GM19467 (cell line): Measurements from ENCODE around the gene TPT1.

Experiments used
- ATAC-seq: cut with Tn5 transposase; IDR thresholded peaks from one replicate; pipeline ENCODE4 v1.9.1; 2021; ENCODE audit warnings: mild to moderate bottlenecking, moderate library complexity; ENCODE audit not compliant: unreplicated experiment

TPT1 gene

DNA sequence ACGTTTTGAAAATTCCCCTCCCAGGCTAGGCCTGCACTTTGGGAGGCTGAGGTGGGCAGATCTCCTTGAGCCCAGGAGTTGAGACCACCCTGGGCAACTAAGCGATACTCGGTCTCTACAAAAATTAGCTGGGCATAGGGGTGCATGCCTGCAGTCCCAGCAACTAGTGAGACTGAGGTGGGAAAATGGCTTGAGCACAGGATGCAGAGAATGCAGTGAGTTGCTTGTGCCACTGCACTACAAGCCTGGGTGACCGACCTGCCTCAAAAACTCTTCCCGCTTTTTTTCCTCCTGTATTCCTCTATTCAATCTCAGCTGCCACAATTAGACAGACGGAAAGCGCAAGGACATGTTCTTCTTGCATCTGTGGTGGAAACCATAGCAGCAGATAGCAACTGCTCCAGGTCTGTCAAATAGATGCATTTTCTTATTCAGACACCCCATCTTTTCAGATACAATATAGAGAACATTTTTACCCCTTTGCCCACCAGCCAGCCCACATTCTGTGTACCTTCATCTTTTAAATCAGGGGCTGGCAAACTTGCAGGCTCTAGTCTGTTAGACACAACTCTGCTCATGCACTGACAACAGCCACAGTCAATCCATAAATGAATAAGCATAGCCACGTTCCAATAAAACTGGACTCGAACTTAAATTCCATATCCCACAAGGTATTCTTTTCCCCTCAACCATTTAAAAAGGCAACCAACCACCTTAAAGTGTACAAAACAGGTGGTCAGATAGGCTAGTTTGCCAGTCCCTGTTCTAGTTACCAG, 4.8 kb downstream of the TPT1 start:
- ATAC-seq, result no peak

GRCh38 chr13:45335397-45336024, 5.5 kb downstream of the TPT1 start:
- ATAC-seq, result no peak

DNA sequence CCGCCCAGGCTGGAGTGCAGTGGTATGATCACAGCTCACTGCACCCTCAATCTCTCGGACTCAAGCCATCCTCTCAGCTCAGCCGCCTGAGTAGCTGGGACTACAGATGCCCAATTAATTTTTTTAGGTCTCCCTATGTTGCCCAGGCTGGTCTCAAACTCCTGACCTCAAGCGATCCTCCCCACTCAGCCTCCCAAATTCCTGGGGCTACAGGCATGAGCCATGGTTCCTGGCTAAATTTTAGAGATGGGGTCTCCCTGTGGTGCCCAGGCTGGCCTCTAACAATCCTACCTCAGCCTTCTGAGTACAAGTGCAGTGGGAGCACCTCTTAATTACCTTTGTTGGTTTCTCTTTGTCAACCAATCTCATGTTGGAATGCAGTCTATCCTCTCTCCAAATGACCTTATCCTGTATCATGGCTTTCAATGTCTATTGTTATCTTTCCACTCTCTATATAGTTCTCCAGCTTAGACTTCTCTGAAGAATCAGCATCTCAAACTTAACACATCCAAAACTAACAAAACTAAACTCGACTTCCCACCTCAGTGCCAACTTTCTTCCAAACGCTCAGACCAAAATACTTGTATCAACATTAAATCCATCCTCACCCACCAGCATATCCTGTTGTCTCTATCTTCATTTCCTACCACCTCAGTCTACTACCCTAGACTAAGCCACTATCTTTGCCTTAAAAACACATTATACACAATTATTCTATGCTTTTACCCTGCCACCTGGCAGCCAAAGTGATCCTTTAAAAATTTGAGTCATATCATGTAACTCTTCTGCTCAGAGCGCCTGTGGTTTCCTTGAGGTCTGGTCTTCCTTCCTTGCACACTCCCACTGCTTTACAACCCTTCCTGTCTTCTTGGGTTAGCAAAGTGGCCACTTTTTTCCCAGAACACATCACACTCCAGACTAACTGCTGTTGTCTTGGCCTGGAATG, 6.7 kb downstream of the TPT1 start:
- ATAC-seq, result no peak

DNA sequence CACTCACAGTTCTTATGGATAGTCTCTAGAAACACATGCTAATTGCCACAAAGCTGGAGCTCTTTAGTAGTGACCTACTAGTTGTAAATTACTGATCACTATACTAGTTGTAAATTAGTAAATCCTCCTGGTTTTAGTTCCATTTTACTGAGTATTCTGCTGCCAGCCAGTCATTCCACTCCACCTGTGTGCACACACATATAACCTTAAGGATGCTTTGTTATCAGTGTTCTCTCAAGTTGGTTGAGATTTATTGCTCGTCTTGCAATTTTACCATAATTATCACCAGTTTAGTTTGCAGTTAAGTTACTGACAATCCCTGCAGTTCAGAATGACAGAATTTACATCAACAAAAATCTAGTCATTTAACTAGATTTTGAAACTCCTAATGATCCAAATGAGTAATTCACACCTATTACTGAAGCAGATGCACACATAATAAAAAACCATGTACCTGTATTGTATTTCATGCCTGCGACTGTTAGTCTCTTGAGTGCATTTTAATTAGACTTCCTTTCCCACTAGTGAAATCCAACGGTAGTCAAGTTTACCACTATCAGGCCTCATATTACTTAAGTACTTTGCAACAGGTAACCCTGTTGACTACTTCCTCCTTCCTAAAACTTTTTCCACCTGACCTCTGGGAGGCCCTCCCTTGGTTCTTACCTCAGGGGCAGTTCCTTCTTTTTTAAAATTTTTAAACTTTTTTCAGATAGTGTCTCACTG, 7.6 kb downstream of the TPT1 start:
- ATAC-seq, result no peak

DNA sequence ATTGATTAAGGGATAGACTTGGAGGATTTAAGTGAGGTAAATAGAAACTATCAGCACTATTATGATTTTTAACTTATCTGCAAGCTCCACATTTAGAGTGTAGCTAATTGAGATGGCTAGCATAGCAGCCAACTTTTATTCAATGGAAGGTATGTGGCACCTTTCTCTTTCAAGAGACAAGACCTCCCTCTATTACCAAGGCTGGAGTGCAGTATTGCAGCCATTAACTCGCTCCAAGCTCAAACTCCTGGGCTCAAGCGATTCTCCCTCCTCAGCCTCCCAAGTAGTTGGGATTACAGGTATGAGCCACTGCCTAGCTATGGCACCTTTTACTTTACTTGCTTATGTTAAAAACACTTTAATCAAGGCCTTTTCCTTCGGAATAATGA, 8.2 kb downstream of the TPT1 start:
- no peak for ATAC-seq

GRCh38 chr13:45332036-45332830, 8.8 kb downstream of the TPT1 start:
- ATAC-seq, result no peak

DNA sequence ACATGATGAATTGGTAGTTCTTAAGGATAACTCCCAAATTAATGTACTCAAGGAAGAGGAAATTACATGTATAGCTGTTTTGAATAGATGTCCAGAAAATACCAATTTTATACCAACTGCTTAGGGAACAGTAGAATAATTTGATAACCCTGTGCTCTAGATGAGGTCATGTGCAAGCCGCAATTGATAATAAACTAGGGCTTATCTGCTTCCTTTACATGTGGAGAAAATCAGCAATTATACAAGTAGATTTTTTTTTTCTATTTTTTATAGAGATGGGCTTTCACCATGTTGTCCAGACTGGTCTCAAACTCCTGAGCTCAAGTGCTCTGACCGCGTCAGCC, 9.3 kb downstream of the TPT1 start:
- no peak for ATAC-seq

- ATAC-seq, result no peak
Observed at GRCh38 chr13:45331123-45331619, 9.8 kb downstream of the TPT1 start.

DNA sequence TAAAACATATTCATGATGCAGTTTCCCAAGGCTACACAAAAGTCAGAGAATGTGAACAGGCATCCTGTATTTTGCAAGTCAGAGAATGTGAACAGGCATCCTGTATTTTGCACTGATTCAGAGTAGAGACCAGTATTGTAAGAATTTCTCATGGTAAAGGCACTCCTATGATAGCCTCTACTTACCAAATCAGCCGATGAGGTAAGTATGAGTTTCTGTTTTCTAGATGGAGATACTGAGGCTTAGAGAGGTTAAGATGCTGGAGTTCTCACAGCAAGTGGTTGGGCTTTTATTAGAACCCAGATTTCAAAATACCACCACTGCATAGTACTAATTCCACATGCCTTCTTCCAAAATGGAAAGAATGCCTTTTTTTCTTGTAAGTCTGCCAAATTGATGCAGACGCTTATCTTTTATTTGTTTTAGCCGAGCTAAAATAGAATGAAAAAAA, 12.3 kb downstream of the TPT1 start:
- ATAC-seq, result no peak

GRCh38 chr13:45327253-45327955, 13.6 kb downstream of the TPT1 start:
- no peak for ATAC-seq

GRCh38 chr13:45325806-45326205, 15.2 kb downstream of the TPT1 start:
- no peak for ATAC-seq

- ATAC-seq, result no peak
Observed at GRCh38 chr13:45320876-45321629, 19.9 kb downstream of the TPT1 start.

- no peak for ATAC-seq
Observed at GRCh38 chr13:45316996-45317395, 24.0 kb downstream of the TPT1 start.

DNA sequence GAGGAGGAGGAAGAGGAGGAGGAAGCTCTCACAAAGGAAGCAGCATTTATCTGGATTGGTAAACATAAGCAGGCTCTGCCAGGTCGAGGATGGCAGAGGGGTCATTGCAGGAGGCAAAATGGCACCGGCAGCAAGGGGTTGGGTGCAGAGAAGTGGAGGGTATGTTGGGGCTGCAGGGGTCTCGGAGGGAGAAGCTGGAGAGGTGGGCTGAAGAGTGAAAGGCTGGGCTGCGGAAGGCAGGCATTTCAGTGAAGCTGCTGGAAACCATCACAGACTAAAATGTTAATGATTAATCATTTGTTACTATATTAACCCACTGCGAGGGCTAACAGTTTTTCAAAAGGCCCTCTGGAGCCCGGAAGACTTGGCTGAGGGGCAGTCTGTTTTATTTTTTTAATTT, 24.6 kb downstream of the TPT1 start:
- ATAC-seq, result no peak

DNA sequence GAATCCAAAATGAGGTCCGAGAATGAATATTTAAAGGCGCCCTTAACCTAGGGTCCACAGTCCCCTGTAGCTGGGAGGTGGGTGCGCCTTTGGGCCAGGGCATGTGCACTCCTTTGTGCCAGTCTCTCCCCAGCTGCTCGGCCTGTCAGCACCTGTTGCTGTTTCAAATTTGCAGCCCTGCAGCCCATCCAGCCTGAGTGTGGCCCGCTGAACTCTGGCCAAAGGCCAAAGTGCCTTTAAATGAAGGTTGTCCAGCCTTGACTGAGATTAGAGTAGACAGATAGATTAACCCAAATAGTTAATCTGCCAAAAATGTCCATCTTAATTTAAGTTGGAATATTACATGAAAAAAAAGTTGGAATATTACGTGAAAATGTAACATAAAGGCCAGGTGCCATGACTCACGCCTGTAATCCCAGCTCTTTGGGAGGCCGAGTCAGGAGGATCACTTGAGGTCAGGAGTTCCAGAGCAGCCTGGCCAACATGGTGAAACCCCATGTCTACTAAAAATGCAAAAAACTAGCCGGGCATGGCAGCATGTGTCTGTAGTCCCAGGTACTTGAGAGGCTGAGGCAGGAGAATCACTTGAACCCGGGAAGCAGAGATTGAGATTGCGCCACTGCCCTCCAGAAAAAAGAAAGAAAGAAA, 25.3 kb downstream of the TPT1 start:
- no peak for ATAC-seq

GRCh38 chr13:45314822-45315221, 26.2 kb downstream of the TPT1 start:
- no peak for ATAC-seq

GRCh38 chr13:45310341-45311131, 30.4 kb downstream of the TPT1 start:
- ATAC-seq, result no peak
